ENCODE data around the gene CDS1.

CDS1 gene

GRCh38 chr4:84644087-84644486 is 61.2 kb downstream of the CDS1 start:
- Histone ChIP-seq H2AFZ (ENCODE audit: low read depth, low read length, severe bottlenecking) (no peak overlapping the region), H3K79me2 (ENCODE audit: insufficient read depth, low read length) (no peaks in the 10 kb centered on the region), H3K36me3 (ENCODE audit: low read length) (no peaks in the 10 kb centered on the region), H3K4me2 (ENCODE audit: low read depth, low read length, poor library complexity, severe bottlenecking) (no peak overlapping the region), H3K9me3 (ENCODE audit: insufficient read depth, low read length) (no peaks in the 10 kb centered on the region), H3K9ac (ENCODE audit: low read length) (no peak overlapping the region), H3K27me3 (ENCODE audit: low read length) (no peaks in the 10 kb centered on the region), H3K9me2 (replicated peaks; ENCODE audit: insufficient read depth, low read length) (no peaks in the 10 kb centered on the region), H3K4me3 (ENCODE audit: insufficient read depth, low read length, poor library complexity, severe bottlenecking) (no peak overlapping the region), H3K27ac (ENCODE audit: low read depth, low read length) (no peak overlapping the region), H4K20me1 (ENCODE audit: low read depth, low read length) (no peaks in the 10 kb centered on the region), H3F3A (ENCODE audit: insufficient read depth) (no peaks in the 10 kb centered on the region)
- TF ChIP-seq CTCF (IDR thresholded peaks at IDR 0.05; ENCODE audit: insufficient read depth, low read length, poor library complexity, severe bottlenecking) (no peak), EZH2phosphoT487 (conservative IDR thresholded peaks at IDR 0.05; ENCODE audit: low read length) (no peak)

GRCh38 chr4:84647312-84647884 is 64.5 kb downstream of the CDS1 start:
- Histone ChIP-seq H3K36me3 (ENCODE audit: low read length) (no peaks in the 10 kb centered on the region), H3F3A (ENCODE audit: insufficient read depth) (no peaks in the 10 kb centered on the region), H3K9me3 (ENCODE audit: insufficient read depth, low read length) (no peaks in the 10 kb centered on the region), H3K9me2 (replicated peaks; ENCODE audit: insufficient read depth, low read length) (no peaks in the 10 kb centered on the region), H3K27ac (ENCODE audit: low read depth, low read length) (no peak overlapping the region), H2AFZ (ENCODE audit: low read depth, low read length, severe bottlenecking) (no peak overlapping the region), H3K4me3 (ENCODE audit: insufficient read depth, low read length, poor library complexity, severe bottlenecking) (no peak overlapping the region), H4K20me1 (ENCODE audit: low read depth, low read length) (no peaks in the 10 kb centered on the region), H3K27me3 (ENCODE audit: low read length) (no peaks in the 10 kb centered on the region), H3K79me2 (ENCODE audit: insufficient read depth, low read length) (no peaks in the 10 kb centered on the region), H3K9ac (ENCODE audit: low read length) (no peak overlapping the region), H3K4me2 (ENCODE audit: low read depth, low read length, poor library complexity, severe bottlenecking) (no peak overlapping the region)
- no peak for TF ChIP-seq CTCF (IDR thresholded peaks at IDR 0.05; ENCODE audit: insufficient read depth, low read length, poor library complexity, severe bottlenecking)
- TF ChIP-seq EZH2phosphoT487 (conservative IDR thresholded peaks at IDR 0.05; ENCODE audit: low read length), result no peak

- H3K4me2 ChIP-seq (ENCODE audit: low read depth, low read length, poor library complexity, severe bottlenecking), result no peak overlapping the region
- no peaks in the 10 kb centered on the region for H3K27me3 ChIP-seq (ENCODE audit: low read length)
- H3K9ac ChIP-seq (ENCODE audit: low read length), result no peak overlapping the region
- no peaks in the 10 kb centered on the region for H3K9me3 ChIP-seq (ENCODE audit: insufficient read depth, low read length)
- H3K9me2 ChIP-seq (replicated peaks; ENCODE audit: insufficient read depth, low read length), result no peaks in the 10 kb centered on the region
- H4K20me1 ChIP-seq (ENCODE audit: low read depth, low read length), result no peaks in the 10 kb centered on the region
- TF ChIP-seq CTCF (IDR thresholded peaks at IDR 0.05; ENCODE audit: insufficient read depth, low read length, poor library complexity, severe bottlenecking), result no peak
- TF ChIP-seq EZH2phosphoT487 (conservative IDR thresholded peaks at IDR 0.05; ENCODE audit: low read length), result no peak
- no peak overlapping the region for H2AFZ ChIP-seq (ENCODE audit: low read depth, low read length, severe bottlenecking)
- H3K4me3 ChIP-seq (ENCODE audit: insufficient read depth, low read length, poor library complexity, severe bottlenecking), result no peak overlapping the region
- H3K79me2 ChIP-seq (ENCODE audit: insufficient read depth, low read length), result no peaks in the 10 kb centered on the region
- no peaks in the 10 kb centered on the region for H3K36me3 ChIP-seq (ENCODE audit: low read length)
- no peak overlapping the region for H3K27ac ChIP-seq (ENCODE audit: low read depth, low read length)
- H3F3A ChIP-seq (ENCODE audit: insufficient read depth), result no peaks in the 10 kb centered on the region
Measured at GRCh38 chr4:84648178-84648577, 65.3 kb downstream of the CDS1 start.

Data from SU-DHL-6 (cell line).